Mesendoderm (in vitro differentiated cells): Measurements from ENCODE around the gene ADAMTS17.

Experiments
- DNase-seq: peaks from one replicate; pipeline ENCODE4 v3.0.0; 2013
- H2AK5ac ChIP-seq: 2 replicates; pipeline ENCODE4 v1.6.1; 2013; ENCODE audit warnings: low read length, inconsistent platforms
- H2BK120ac ChIP-seq: 2 replicates; pipeline ENCODE4 v1.6.1; 2013; ENCODE audit warnings: low read depth, mild to moderate bottlenecking, low read length, moderate library complexity, mixed read lengths
- H2BK15ac ChIP-seq: replicated peaks from 2 replicates; pipeline ENCODE4 v1.6.1; 2013; ENCODE audit warnings: low read depth, mild to moderate bottlenecking, moderate library complexity
- H2BK5ac ChIP-seq: 2 replicates; pipeline ENCODE4 v1.6.1; 2013; ENCODE audit warnings: low read length, inconsistent platforms
- H3K18ac ChIP-seq: 2 replicates; pipeline ENCODE4 v1.6.1; 2013; ENCODE audit warnings: mild to moderate bottlenecking, low read length, mixed read lengths
- H3K23ac ChIP-seq: one replicate; pipeline ENCODE4 v1.6.1; 2013; ENCODE audit warnings: low read length
- H3K27ac ChIP-seq: 2 replicates; pipeline ENCODE4 v1.5.1; 2013; ENCODE audit warnings: low read depth, mild to moderate bottlenecking, inconsistent platforms, low read length, moderate library complexity
- H3K27me3 ChIP-seq: 2 replicates; pipeline ENCODE4 v1.6.1; 2013; ENCODE audit warnings: low read length, control low read depth, mild to moderate bottlenecking, inconsistent platforms; ENCODE audit not compliant: insufficient read depth, poor library complexity
- H3K36me3 ChIP-seq: 2 replicates; pipeline ENCODE4 v1.6.1; 2013; ENCODE audit warnings: low read length, inconsistent platforms; ENCODE audit not compliant: control insufficient read depth, insufficient read depth
- H3K4ac ChIP-seq: one replicate; pipeline ENCODE4 v1.6.1; 2013; ENCODE audit warnings: low read depth, mild to moderate bottlenecking, low read length, moderate library complexity
- H3K4me1 ChIP-seq: 2 replicates; pipeline ENCODE4 v1.6.1; 2013; ENCODE audit warnings: low read depth, low read length, inconsistent platforms; ENCODE audit not compliant: control insufficient read depth
- H3K4me2 ChIP-seq: 2 replicates; pipeline ENCODE4 v1.6.1; 2013; ENCODE audit warnings: low read length
- H3K4me3 ChIP-seq: 2 replicates; pipeline ENCODE4 v1.5.1; 2013; ENCODE audit warnings: mild to moderate bottlenecking, low read length
- H3K56ac ChIP-seq: one replicate; pipeline ENCODE4 v1.6.1; 2013; ENCODE audit warnings: low read length
- H3K79me1 ChIP-seq: 2 replicates; pipeline ENCODE4 v1.6.1; 2013; ENCODE audit warnings: low read length, inconsistent platforms
- H3K79me2 ChIP-seq: 2 replicates; pipeline ENCODE4 v1.6.1; 2013; ENCODE audit warnings: mild to moderate bottlenecking, low read length; ENCODE audit not compliant: control insufficient read depth, insufficient read depth
- H3K9ac ChIP-seq: 2 replicates; pipeline ENCODE4 v1.6.1; 2013; ENCODE audit warnings: low read length, inconsistent platforms
- H4K5ac ChIP-seq: one replicate; pipeline ENCODE4 v1.6.1; 2013; ENCODE audit warnings: low read length
- H4K8ac ChIP-seq: one replicate; pipeline ENCODE4 v1.6.1; 2013; ENCODE audit warnings: low read depth, mild to moderate bottlenecking, control low read depth, low read length, moderate library complexity
- WGBS: extraction: QIAGEN DNeasy Blood & Tissue Kit; methylation state at CpG from one replicate; pipeline ENCODE4 v1.1.7; 2013; ENCODE audit warnings: low lambda C conversion rate, missing lambda C conversion rate; ENCODE audit not compliant: insufficient coverage; ENCODE audit errors: extremely low coverage; 5-methylcytosine and 5-hydroxymethylcytosine counted together

ADAMTS17 gene

DNA sequence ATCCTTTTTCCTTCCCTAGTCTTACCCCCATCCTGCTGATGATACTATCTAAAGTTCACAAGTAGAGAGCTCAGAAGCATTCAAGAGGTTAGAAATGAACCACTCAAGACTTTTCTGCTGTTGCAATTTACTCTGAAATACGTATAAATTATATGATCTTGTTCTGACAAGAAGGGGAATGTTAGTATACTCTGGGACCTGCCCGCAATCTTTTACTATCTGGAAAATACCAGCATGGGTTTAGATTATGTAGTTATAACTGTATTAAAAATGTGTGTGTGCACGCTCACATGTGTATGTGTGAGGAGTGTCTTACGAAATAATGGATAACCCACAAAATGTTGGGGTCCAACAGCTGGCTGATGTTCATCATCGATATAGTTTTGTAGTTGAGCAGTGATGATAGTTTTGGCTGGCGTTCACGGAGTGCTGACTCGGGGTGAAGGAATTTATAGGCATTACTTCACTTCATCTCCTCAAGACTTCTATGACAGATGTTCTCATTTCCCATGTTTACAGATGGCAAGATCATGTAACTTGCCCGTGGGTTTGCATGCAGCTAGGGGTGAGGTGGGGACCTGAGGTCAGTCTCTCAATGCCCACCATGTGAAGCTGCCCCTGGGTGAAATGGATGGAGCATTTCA, 311.1 kb downstream of the ADAMTS17 start:
- no peak overlapping the region for H3K4me2 ChIP-seq
- no peak overlapping the region for H3K4ac ChIP-seq
- no peak overlapping the region for H2BK15ac ChIP-seq
- no peaks in the 10 kb centered on the region for H3K27me3 ChIP-seq
- no peaks in the 10 kb centered on the region for H3K4me1 ChIP-seq
- no CpG with 5 or more reads among the region's 9 CpGs for WGBS
- DNase-seq: no peak
- H2BK5ac ChIP-seq: no peak overlapping the region
- H2AK5ac ChIP-seq: no peak overlapping the region
- H3K27ac ChIP-seq: no peak overlapping the region
- no peak overlapping the region for H2BK120ac ChIP-seq
- no peak overlapping the region for H3K9ac ChIP-seq
- no peaks in the 10 kb centered on the region for H3K36me3 ChIP-seq
- H4K8ac ChIP-seq: no peak overlapping the region
- no peak overlapping the region for H3K23ac ChIP-seq
- H3K4me3 ChIP-seq: no peak overlapping the region
- no peak overlapping the region for H3K56ac ChIP-seq
- H3K79me2 ChIP-seq: no peaks in the 10 kb centered on the region
- H3K18ac ChIP-seq: no peak overlapping the region
- H4K5ac ChIP-seq: no peak overlapping the region
- H3K79me1 ChIP-seq: no peaks in the 10 kb centered on the region

DNA sequence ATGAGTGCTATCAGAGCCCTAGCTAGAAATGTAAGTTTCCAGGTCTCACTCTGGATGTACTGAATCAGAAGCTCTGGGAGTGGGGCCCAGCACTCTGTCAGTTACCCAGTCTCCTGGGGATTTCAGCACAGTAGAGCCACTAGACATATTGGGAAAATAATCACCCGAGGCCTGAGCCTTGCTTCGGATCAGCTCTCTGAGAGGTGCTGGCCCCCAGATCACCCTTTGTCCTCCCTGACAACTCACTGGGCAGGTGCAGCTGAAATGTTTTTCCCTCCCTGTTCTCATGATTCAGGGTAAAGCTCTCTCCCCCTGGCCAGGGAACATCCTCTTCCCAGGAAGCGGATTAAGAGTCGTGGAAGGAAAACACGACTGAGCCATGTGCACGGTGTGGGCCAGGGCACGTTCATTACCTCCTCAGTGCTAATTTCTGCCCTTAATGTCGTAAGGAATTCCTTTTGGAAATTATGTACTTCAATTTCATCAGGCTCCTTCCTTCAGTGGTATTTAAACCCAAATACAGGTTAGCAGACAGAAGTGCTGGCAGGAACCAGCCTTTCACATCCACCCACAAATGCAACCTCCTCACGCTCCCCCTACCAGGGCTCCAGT, 311.8 kb downstream of the ADAMTS17 start:
- Histone ChIP-seq H3K36me3 (no peaks in the 10 kb centered on the region), H3K18ac (no peak overlapping the region), H3K4me2 (no peak overlapping the region), H3K9ac (no peak overlapping the region), H2AK5ac (no peak overlapping the region), H3K27me3 (no peaks in the 10 kb centered on the region), H3K56ac (no peak overlapping the region), H4K8ac (no peak overlapping the region), H3K27ac (no peak overlapping the region), H3K79me2 (no peaks in the 10 kb centered on the region), H3K4me1 (no peaks in the 10 kb centered on the region), H2BK120ac (no peak overlapping the region), H2BK5ac (no peak overlapping the region), H3K23ac (no peak overlapping the region), H3K79me1 (no peaks in the 10 kb centered on the region), H2BK15ac (no peak overlapping the region), H3K4ac (no peak overlapping the region), H3K4me3 (no peak overlapping the region), H4K5ac (no peak overlapping the region)
- DNase-seq: no peak
- no CpG with 5 or more reads among the region's 9 CpGs for WGBS

DNA sequence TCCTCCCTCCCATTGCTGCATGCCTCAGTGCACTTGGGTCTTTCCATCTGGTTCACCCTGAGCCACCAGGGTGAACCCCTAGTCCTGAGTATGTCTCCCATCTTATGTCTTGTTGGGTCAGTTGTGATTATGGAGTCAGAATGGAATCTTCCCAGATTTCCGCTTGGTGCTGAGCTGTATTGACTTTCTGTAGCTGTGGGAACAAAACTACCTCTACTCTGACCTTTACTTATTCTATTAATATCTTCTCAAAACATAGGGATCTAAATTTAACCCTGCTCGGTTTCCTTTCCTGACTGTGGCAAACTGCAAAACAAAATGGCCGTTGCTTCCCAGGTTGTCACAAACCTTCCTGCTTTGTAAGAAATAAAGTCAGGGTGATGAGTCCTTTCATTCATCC, 312.7 kb downstream of the ADAMTS17 start:
- Histone ChIP-seq H2BK15ac (no peak overlapping the region), H3K27me3 (no peaks in the 10 kb centered on the region), H2BK5ac (no peak overlapping the region), H3K79me1 (no peaks in the 10 kb centered on the region), H4K8ac (no peak overlapping the region), H3K36me3 (no peaks in the 10 kb centered on the region), H3K18ac (no peak overlapping the region), H4K5ac (no peak overlapping the region), H2BK120ac (no peak overlapping the region), H2AK5ac (no peak overlapping the region), H3K79me2 (no peaks in the 10 kb centered on the region), H3K4me1 (no peaks in the 10 kb centered on the region), H3K56ac (no peak overlapping the region), H3K4ac (no peak overlapping the region), H3K9ac (no peak overlapping the region), H3K23ac (no peak overlapping the region), H3K27ac (no peak overlapping the region), H3K4me2 (no peak overlapping the region), H3K4me3 (no peak overlapping the region)
- WGBS: no CpG with 5 or more reads among the region's 3 CpGs
- no peak for DNase-seq

DNA sequence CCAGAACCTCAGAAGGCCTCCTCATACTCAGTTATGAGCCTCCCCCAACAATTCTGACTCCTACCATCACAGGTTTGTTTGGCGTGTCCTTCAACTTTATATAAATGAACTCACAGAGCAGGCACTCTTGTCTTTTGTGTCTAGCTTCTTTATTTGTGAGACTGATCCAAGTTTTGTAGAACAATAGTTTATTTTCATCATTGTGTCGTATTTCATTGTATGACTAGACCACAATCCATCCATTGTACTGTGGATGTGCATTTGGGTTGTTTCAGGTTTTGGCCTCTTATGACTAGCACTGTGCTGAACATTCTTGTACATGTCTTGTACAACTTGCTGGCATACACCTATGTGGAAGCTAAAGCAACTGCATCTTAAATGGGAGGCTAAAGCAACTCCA, 315.7 kb downstream of the ADAMTS17 start:
- Histone ChIP-seq H3K79me2 (no peaks in the 10 kb centered on the region), H2BK120ac (no peak overlapping the region), H3K4ac (no peak overlapping the region), H3K79me1 (no peaks in the 10 kb centered on the region), H3K4me2 (no peak overlapping the region), H3K27ac (no peak overlapping the region), H3K4me1 (no peaks in the 10 kb centered on the region), H3K36me3 (no peaks in the 10 kb centered on the region), H2BK5ac (no peak overlapping the region), H3K23ac (no peak overlapping the region), H4K8ac (no peak overlapping the region), H3K18ac (no peak overlapping the region), H3K9ac (no peak overlapping the region), H4K5ac (no peak overlapping the region), H2BK15ac (no peak overlapping the region), H3K56ac (no peak overlapping the region), H3K27me3 (no peaks in the 10 kb centered on the region), H3K4me3 (no peak overlapping the region), H2AK5ac (no peak overlapping the region)
- no CpG with 5 or more reads among the region's 2 CpGs for WGBS
- DNase-seq: no peak

- no peak overlapping the region for H3K4me2 ChIP-seq
- H3K4me3 ChIP-seq: no peak overlapping the region
- DNase-seq: no peak
- no peak overlapping the region for H3K56ac ChIP-seq
- no CpG with 5 or more reads among the region's 4 CpGs for WGBS
- H3K4ac ChIP-seq: no peak overlapping the region
- H3K18ac ChIP-seq: no peak overlapping the region
- no peak overlapping the region for H3K27ac ChIP-seq
- no peak overlapping the region for H2BK5ac ChIP-seq
- H3K23ac ChIP-seq: no peak overlapping the region
- no peaks in the 10 kb centered on the region for H3K79me1 ChIP-seq
- H4K8ac ChIP-seq: no peak overlapping the region
- H3K4me1 ChIP-seq: peaks cover 11% of the 10 kb centered on the region
- H3K36me3 ChIP-seq: no peaks in the 10 kb centered on the region
- H3K79me2 ChIP-seq: no peaks in the 10 kb centered on the region
- no peak overlapping the region for H3K9ac ChIP-seq
- H2BK120ac ChIP-seq: no peak overlapping the region
- no peak overlapping the region for H2BK15ac ChIP-seq
- no peaks in the 10 kb centered on the region for H3K27me3 ChIP-seq
- no peak overlapping the region for H4K5ac ChIP-seq
- H2AK5ac ChIP-seq: no peak overlapping the region
These were observed 319.0 kb downstream of the ADAMTS17 start for GRCh38 chr15:100022806-100023205.

DNA sequence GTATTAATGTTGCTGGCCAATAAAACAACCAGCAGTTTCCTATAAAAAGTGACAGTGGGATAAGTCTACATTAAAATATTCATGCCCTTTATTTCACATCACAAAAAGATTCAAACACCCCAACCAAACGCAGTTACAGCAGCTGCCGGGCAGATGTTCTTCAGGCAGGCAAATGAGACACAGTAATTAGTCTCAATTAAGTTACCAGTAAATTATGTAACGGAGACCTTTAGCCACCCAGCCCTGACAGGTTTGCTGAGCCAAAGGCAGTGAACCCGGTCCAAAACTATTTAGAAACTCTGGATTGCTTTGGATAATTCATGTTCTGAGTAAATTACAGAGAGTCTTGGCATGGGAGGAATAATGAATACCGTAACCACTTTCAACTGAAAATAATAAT, 319.4 kb downstream of the ADAMTS17 start:
- H2AK5ac ChIP-seq: no peak overlapping the region
- H3K18ac ChIP-seq: no peak overlapping the region
- no peaks in the 10 kb centered on the region for H3K36me3 ChIP-seq
- H3K4me3 ChIP-seq: no peak overlapping the region
- H3K9ac ChIP-seq: no peak overlapping the region
- no peak overlapping the region for H2BK15ac ChIP-seq
- H3K4me2 ChIP-seq: no peak overlapping the region
- H3K27ac ChIP-seq: no peak overlapping the region
- peaks cover 11% of the 10 kb centered on the region for H3K4me1 ChIP-seq
- no peaks in the 10 kb centered on the region for H3K79me1 ChIP-seq
- no peak overlapping the region for H3K56ac ChIP-seq
- no peak overlapping the region for H3K4ac ChIP-seq
- WGBS: no CpG with 5 or more reads among the region's 5 CpGs
- no peak overlapping the region for H2BK5ac ChIP-seq
- H3K23ac ChIP-seq: no peak overlapping the region
- no peak overlapping the region for H4K8ac ChIP-seq
- no peaks in the 10 kb centered on the region for H3K27me3 ChIP-seq
- DNase-seq: no peak
- no peak overlapping the region for H2BK120ac ChIP-seq
- no peak overlapping the region for H4K5ac ChIP-seq
- H3K79me2 ChIP-seq: no peaks in the 10 kb centered on the region
